SK-N-MC (cell line): ENCODE data around the gene RAB10.

Experiments used
- EZH2 ChIP-seq: fragments of 200-600 bp; sonication (generic); IDR thresholded peaks from one replicate; pipeline ENCODE4 v1.6.1; 2017; ENCODE audit warnings: antibody characterized with exemption
- FOXP2 ChIP-seq: optimal IDR thresholded peaks from 2 replicates; pipeline ENCODE3; 2011; ENCODE audit warnings: mild to moderate bottlenecking, moderate library complexity; ENCODE audit not compliant: insufficient read depth; ENCODE audit errors: extremely low read length, control extremely low read depth
- POLR2AphosphoS5 ChIP-seq: IDR thresholded peaks from 2 replicates; pipeline ENCODE4 v1.6.1; 2012; ENCODE audit warnings: mild to moderate bottlenecking, low read depth, low read length, borderline replicate concordance

DNA sequence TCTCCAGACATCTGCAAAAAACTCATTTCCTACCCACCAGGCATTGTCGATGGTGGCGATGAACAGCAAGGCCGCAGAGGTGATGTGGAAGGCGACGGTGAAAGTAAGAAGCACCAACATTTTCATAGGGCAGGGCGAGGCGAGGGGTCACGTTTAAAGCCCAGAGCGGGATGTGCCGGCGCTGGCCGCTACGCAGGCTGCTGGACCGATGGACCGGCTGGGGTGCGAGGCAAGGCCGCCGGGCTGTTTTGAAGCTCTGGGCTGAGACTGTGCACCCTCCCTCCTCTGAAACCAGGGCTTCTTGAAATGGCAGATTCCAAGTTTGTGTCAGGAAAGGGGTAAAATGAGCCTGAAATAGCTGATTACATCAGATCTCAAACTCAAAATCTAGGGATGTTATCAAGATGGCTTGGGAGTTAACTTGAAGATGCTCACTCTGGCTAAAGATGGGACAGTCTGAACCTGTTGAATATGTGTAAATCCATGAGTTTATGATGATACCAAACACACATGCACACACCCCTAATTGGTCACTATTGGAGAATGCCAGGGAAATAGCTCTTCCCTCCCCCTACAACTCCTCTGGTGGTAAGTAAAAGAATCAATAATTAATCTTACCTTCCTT, 107.4 kb downstream of the RAB10 start:
- TF ChIP-seq EZH2, result no peak
- TF ChIP-seq POLR2AphosphoS5, result no peak
- no peak for TF ChIP-seq FOXP2
